Stimulated activated CD8-positive, alpha-beta memory T cell treated with anti-CD3 and anti-CD28 coated beads, Interleukin-7, amount 100 ng/mL, for 4 hours (primary cell): ENCODE data around the gene FMOD.

Experiments used
- DNase-seq, 2 donors: peaks; one replicate each; pipeline ENCODE4 v3.0.0-alpha.2; 2020; ENCODE audit warnings: low read depth in 2 of 2

Gene FMOD

DNA sequence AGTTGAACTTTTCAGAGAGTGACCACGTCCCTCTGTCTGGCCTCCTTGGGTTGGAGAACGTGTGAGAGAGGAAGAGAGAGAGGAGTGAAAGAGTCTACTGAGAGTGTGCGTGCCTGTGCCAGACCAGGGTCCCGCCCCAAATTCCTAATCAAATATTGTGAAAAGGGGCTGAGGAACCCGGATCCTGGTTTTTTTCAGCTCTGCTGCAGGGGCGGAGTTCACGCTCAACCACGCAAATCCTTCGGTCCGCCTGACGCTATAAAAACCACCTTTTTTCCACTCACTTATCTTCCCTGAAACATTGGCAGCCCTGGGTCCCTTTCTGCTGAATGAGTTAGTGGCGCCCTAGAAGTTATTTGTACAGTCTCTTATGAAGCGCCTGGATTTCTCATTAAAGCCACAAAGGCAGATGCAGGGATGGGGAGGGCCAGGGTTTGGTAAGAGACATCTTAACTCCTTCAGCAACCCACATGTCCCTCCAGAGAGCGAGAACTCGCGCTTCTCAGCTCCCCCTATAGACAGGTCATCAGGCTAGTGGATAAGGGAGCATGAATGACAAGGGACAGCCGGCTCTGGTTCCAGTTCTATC lies at the start of gene FMOD:
Gene FMOD, minus strand, starts transcription at position 86 of the 589 bp plus-strand sequence. CDS start 2,852 bp downstream, outside the sequence.
- DNase-seq: no peak

GRCh38 chr1:203396595-203397194 lies 45.8 kb upstream of the FMOD start:
- no peak for DNase-seq

- no peak for DNase-seq
These were observed 44.8 kb upstream of the FMOD start for GRCh38 chr1:203395751-203396150.

DNA sequence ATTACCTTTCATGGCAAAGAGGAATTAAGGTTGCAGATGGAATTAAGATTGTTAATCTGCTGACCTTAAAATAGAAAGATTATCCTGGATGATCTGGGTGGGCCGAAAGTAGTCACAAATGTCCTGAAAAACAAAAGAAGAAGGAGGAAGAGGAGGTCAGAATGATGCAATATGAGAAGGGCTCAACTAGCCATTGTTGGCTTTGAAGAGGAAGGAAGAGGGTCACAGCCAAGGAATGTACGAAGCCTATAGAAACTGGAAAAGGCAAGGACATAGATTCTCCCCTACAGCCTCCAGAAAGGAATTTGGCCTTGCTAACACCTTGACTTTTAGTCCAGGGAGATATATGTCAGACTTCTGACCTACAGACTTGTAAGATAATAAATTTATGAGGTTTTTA lies 39.4 kb upstream of the FMOD start:
- DNase-seq: no peak

- DNase-seq: no peak
These were observed 37.8 kb upstream of the FMOD start for GRCh38 chr1:203388683-203389082.

- DNase-seq: no peak
These were observed 31.1 kb upstream of the FMOD start for GRCh38 chr1:203382026-203382425.

GRCh38 chr1:203381151-203381751 lies 30.3 kb upstream of the FMOD start:
- DNase-seq: no peak

- DNase-seq: no peak
These were observed 29.7 kb upstream of the FMOD start for GRCh38 chr1:203380420-203381150.

- DNase-seq: no peak
These were observed 28.9 kb upstream of the FMOD start for GRCh38 chr1:203379825-203380224.

DNA sequence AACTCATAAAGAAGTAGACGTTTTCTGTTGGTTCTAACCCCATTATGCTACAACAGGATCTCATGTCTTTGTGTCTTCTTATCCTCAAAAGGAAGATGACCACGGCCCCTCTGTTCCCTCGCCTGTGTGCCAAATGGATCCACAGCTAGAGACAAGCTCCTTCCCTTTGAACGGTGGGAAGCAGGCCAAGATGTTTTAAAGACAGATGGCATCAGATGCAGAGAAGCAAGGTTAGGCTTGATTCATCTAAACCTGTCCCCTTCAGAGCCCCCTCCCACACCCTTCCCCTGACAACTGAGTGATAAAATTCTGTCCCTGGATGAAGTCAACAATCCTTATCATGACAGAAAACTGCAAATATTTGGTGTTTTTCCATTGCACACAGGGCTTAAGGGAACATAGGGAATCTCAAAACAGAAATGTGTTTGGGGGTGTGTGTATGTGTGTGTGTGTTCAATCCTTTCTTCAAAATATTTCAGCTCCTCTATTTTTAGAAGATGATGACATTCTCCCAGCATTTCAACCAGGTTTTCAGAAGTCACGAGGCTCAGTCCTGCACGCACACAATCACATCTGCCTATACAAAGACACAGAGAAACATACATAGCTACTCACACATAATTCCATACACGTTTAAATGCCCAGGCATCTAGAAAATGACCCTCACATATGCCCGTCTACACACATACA lies 27.8 kb upstream of the FMOD start:
- DNase-seq: no peak

GRCh38 chr1:203373991-203374390 lies 23.1 kb upstream of the FMOD start:
- no peak for DNase-seq

GRCh38 chr1:203373002-203373401 lies 22.1 kb upstream of the FMOD start:
- no peak for DNase-seq

GRCh38 chr1:203371288-203371687 lies 20.4 kb upstream of the FMOD start:
- no peak for DNase-seq

DNA sequence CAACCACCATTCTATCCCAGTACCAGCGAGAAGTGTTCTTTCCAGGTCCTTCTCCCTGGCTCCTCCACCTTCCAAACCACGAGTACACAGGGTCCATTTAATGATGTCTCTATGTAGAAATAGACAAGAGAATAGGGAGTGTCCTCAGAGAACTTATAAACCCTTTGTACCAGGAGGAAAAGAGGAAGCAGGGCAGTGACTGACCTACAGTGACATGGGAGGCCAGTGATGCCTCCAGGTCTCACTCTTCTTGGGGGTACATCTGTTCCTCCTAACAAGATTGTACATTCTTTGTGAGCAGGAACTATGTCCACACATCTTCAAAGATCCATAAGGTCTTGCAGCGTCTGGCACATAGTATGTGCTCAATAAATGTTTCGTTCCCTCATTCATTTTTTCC lies 18.7 kb upstream of the FMOD start:
- no peak for DNase-seq

- DNase-seq: no peak
These were observed 17.9 kb upstream of the FMOD start for GRCh38 chr1:203368624-203369451.

DNA sequence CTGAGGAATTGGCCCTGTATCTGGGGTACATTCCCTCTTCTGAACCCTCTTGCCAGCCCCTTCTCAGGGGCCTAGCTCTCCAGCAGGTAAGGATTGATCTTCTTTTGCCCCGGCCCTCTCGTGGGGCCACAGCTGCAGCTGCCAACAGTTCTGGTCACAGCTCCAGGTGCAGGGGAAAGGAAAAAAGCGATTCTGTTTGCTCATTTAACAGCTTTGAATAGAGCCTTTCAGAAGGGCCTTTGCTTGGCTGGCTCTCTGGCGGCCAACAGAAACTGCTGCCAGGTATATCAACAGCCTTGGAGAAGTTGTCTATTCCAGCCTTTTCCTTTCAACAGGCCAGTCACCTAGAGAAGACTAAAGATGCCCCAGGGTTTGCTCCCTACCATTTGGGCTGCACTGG lies 16.1 kb upstream of the FMOD start:
- DNase-seq: no peak

- DNase-seq: no peak
These were observed 15.6 kb upstream of the FMOD start for GRCh38 chr1:203366476-203366875.

- no peak for DNase-seq
These were observed 13.9 kb upstream of the FMOD start for GRCh38 chr1:203364806-203365205.

- no peak for DNase-seq
These were observed 13.3 kb upstream of the FMOD start for GRCh38 chr1:203364094-203364801.

DNA sequence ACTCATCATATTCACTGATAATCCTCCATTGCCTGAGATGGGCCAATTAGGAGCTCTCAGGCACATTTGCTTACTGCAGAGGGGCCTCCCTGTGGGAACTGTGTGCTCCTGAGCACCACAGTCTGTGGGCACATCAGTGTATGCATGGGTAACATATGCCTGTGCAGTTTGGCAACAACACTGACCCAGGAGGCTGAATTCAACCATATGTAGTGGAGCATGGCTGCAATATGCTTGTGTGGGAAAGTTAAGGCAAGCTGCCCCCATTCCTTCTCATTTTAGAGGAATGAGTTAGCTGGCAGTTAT lies 11.8 kb upstream of the FMOD start:
- no peak for DNase-seq
